ENCODE data around the gene OSTF1.

The OSTF1 gene

GRCh38 chr9:75128535-75128934, 40.2 kb downstream of the OSTF1 start:
- DNase-seq = no peak

DNA sequence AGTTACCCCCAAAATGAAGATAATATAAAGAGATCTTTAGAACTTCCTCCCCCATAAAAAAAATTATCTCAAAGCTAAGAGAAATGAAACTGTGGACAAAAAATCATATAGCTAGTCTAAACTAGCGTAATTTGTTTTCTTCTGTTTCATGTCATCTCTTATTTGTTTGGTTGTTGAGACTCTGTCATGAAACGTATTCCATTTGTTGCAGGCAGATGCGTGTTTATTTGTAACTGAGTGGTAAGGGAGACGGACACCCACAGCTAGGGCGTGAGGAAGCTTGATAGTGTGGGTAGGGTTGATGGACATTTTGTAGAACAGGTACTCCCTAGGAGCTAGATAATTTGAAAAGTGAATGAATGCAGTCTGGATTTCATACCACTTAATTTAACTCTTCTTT, 41.9 kb downstream of the OSTF1 start:
- no peak for DNase-seq

GRCh38 chr9:75130621-75131230, 42.4 kb downstream of the OSTF1 start:
- no peak for DNase-seq

DNA sequence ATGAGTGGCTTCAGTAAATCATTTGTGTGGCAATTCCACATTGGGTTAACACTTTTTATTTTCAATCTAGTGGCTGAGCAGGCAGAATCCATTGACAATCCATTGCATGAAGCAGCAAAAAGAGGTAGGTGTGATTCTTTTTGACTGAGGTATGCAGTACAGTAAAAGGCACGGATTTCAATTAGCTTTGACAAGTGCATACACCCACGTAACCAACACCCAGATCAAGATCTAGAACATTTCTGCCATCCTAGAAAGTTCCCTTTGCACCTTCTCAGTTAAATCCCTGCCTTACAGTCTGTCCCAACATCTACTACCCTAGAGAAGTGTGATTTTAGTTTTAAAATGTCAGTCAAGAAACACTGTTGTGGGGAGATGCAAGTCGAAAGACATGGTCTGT, 43.4 kb downstream of the OSTF1 start:
- no peak for DNase-seq

- no peak for DNase-seq
Measured at GRCh38 chr9:75132244-75132643, 43.9 kb downstream of the OSTF1 start.

DNA sequence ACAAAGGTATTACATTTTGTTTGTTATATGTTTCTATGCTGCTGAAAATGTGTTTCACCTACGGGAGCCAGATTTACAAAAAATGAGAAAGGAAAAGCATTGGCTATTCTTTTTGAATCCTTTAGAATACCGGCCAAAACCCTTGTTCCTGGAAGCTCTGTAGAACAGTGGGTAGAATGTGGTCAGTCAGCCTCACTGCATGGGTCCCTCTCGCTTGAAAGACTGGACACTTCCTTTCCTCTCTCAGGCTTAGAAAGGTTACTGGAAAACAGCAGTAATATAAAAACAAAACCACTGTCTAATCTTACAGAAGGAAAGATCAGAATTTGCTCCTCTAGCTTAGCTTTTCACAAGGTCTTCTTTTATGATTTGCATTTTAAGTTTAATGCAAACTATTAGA, 45.1 kb downstream of the OSTF1 start:
- DNase-seq = no peak

GRCh38 chr9:75134495-75134894, 46.2 kb downstream of the OSTF1 start:
- DNase-seq = no peak

GRCh38 chr9:75138260-75139040, 50.1 kb downstream of the OSTF1 start:
- DNase-seq = no peak

GRCh38 chr9:75139201-75139600, 50.9 kb downstream of the OSTF1 start:
- DNase-seq = no peak

DNA sequence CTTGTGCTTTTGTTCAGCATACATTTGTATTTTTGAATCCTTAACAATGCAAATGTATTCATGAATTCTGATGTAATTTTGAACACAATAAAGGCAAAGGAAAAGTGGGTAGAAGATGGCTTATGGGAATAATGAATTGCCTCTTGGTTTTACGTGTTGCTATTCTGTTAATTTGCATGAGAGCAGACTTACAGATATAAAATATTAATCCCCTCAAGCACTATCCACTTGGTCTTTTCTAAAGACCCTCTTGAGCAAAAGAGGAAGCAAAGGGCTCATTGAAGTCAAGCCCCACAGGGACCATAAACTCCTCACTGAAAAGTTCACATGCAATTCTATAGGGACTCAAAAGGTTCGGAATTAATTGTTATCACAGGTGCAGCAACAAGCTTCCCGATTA, 51.9 kb downstream of the OSTF1 start:
- DNase-seq = no peak

- no peak for DNase-seq
Measured at GRCh38 chr9:75142202-75142601, 53.9 kb downstream of the OSTF1 start.

DNA sequence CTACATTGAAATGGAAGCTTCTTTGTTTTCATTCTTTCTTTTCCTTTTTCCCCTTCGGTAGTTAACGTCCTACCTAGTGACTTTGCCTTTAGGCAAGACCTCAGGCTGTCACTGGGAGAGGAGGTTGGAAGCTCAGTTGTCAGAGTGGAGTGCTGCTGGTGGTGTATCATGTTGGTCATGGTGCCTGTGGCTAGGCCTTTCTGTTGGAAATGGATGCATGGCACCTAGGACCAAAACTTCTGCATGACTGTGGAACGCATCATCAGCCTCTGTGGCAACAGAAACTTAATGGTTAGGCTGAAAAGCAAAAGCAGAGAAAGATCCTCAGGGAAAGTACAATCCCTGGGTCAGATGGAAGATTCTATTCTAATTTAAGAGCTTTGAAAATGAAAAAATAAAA, 57.9 kb downstream of the OSTF1 start:
- DNase-seq = no peak

- no peak for DNase-seq
Measured at GRCh38 chr9:75147638-75148037, 59.3 kb downstream of the OSTF1 start.

GRCh38 chr9:75148561-75148960, 60.2 kb downstream of the OSTF1 start:
- no peak for DNase-seq

DNA sequence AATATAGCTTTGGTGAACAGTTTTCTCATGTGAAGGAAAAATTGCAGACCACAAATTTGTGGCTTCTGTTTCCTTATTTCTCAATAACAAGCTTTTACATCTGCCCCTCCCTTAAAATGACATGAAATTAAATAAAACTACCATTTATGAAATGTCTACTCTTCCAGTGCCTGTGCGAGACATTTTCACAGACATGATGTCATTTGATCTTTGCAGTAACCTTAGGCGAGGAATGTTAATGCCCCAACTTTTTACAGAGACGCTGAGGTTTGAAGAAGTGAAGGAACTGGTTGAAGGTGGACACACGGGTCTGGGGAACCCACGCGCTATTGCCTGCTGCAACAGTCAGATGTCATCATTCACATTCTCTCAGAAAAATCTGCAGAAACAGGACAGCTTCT, 61.5 kb downstream of the OSTF1 start:
- DNase-seq = no peak

- no peak for DNase-seq
Measured at GRCh38 chr9:75150512-75150911, 62.2 kb downstream of the OSTF1 start.

DNA sequence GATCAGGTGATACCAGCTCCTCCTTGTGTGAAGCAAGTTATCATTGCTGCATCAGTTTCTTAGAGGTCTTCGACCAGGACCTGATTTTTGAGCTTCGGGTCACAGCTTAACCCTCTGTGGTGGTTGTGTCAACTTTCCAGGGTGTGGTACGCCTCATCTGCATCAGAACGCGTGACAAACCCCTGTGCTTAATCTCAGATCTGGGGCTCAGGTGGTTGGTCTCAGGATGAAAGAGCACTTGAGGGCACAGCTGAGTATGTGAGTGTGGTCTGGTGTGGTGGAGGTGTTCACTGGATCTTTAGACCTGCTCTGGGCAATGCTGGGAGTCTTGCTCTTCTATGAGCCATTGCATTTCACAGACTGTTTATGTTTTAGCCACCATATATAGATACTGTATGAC, 64.1 kb downstream of the OSTF1 start:
- DNase-seq = no peak

GRCh38 chr9:75156858-75157257, 68.5 kb downstream of the OSTF1 start:
- DNase-seq = no peak

DNA sequence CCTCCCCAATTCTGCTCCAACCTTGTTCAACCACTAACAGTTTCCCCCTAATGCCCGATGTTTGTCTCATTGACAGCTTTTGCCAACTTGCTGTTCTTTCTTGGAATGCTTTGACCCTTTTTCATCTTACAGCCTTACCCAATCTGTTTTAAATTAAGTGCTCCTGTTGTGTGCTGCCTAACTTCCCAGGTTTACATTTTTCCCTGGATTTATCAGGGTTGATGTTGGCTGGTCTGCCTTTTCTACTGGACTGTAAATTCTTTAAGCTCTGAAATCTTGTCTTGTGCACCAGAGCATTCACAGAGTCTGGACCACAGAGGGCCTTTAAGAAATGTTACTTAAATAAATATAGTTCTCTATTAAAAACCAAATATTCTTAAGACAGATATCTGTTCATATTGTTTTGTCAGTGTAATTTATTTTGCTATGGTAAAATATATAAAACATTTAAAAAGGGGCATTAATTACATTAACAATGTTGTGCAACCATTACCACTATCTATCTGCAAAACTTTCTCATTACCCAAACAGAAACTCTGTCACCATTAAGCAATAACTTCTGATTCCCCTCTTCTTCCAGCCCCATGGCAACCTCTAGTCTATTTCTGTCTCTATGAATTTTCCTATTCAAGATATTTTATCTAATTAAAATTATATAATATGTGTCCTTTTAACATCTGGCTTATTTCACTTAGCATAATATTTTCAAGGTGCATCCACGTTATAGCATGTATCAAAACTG, 73.0 kb downstream of the OSTF1 start:
- no peak for DNase-seq

GRCh38 chr9:75163764-75164163, 75.5 kb downstream of the OSTF1 start:
- DNase-seq = no peak

GRCh38 chr9:75164573-75164972, 76.3 kb downstream of the OSTF1 start:
- no peak for DNase-seq

GRCh38 chr9:75167281-75167680, 79.0 kb downstream of the OSTF1 start:
- DNase-seq = no peak

DNA sequence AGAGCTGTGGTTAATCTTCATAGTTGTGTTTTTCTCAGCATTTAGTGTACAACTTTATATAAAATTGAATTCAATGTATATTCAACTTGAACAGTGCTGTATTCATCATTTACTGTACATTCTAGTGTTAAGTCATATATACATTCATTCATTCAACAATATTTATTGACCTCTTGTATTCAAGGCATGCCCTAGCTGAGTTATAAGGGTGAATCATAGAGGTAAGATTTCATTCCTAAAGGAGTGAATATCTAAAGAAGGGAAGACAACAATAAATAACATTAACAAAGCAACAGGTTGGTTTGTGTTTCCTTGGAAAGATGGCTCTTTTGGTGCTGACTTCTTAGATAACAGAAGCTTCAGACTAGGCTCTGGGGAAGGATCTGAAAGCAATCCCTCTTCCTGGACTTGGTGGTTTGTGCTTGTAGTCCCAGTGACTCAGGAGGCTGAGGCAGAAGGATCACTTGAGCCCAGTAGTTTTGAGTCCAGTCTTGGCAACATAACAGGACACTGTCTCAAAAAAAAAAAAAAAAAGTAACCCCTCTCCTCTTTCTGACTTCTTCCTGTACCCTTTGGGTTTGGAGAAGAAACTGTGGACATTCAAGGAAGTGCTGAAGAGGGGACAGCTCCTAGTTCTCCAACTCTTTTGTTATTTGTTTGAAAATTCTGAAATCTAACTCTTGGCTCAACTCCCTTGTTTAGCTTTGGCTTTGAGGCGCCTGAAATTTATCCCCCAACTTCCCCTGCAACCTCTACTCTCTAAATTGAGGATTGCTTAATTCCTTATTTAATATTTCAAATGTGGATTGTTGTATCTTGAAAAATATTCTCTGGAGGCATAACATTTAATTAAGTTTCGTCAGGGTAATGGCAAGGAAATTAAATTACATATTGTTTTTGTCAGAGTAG, 80.2 kb downstream of the OSTF1 start:
- DNase-seq = no peak
